GM21367 (cell line): ENCODE measurements around the gene SHROOM3.

Experiments
- ATAC-seq: cut with Tn5 transposase; IDR thresholded peaks from one replicate; pipeline ENCODE4 v1.9.1; 2021; ENCODE audit not compliant: unreplicated experiment

The SHROOM3 gene

GRCh38 chr4:76800902-76801301 lies 365.9 kb downstream of the SHROOM3 start:
- no peak for ATAC-seq

DNA sequence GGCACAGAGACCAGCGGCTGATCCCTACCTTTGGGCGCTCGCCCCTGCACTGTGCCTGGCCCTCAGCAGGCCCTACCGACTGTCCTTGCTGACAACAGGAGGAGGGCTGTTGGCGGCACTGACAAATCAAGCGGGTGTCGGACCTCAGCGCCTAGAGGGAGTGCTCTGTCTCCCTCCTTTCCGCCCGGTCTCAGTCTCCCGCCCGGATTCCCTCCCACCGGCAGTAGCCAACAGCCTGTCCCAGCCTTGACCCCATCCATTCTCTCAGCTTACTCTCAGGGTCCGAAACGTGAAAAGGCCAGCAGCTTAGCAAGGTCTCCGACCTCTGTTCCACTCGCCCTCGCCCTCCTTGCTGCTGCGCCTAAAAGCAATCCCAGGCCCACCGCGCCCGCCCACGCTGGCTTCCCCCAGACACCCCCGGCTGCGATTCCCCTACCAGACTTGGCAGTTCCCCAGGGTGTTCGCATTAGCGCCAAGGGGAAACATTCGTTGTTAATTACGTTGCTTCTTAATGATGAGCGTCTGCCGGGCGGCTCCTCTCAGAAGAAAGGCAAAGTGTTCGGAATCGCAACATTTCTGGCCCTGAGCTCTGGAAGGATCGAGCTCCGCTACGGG lies 366.7 kb downstream of the SHROOM3 start:
- no peak for ATAC-seq

- ATAC-seq = no peak
These were observed 367.4 kb downstream of the SHROOM3 start for GRCh38 chr4:76802236-76803021.

DNA sequence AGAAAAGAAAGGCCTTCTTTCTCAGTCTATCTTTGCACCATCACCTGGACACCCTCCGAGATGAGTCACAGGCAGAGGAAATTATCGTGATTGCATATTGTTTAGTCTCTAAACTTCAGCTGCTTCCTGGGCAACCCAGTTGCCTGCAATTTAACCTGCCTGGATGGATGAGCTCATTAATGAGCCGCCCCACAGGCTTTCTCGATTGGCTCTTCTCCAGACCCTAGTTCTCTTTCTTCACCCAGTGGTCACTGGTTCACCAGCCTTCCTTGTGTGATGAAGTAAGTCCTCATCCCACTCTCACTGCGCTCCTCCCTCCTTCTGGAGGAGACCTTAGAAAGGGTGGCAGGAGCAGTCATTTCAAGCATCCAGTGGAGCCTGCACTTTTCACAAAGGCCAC lies 368.5 kb downstream of the SHROOM3 start:
- no peak for ATAC-seq

DNA sequence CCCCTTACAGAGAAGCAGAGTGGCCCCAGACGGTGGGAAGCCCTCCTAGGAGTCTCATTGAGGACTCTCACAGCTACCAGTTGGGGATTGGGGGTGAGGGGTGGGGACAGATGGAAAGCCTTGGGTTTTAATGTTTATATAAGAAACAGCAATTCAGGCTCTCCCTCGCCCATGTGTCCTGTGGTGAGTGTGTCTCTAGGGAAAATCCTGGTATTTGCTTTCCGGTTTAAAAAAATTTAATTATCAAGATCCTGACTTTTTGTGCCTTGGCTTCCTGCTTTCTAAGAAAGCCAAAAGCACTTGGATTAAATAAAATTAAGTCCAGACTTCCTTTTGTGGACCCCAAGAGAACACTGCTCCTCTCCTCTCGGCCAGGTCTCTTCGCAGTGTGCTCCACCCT lies 369.1 kb downstream of the SHROOM3 start:
- no peak for ATAC-seq

GRCh38 chr4:76806346-76806745 lies 371.3 kb downstream of the SHROOM3 start:
- no peak for ATAC-seq

- ATAC-seq = no peak
These were observed 371.7 kb downstream of the SHROOM3 start for GRCh38 chr4:76806757-76807156.

DNA sequence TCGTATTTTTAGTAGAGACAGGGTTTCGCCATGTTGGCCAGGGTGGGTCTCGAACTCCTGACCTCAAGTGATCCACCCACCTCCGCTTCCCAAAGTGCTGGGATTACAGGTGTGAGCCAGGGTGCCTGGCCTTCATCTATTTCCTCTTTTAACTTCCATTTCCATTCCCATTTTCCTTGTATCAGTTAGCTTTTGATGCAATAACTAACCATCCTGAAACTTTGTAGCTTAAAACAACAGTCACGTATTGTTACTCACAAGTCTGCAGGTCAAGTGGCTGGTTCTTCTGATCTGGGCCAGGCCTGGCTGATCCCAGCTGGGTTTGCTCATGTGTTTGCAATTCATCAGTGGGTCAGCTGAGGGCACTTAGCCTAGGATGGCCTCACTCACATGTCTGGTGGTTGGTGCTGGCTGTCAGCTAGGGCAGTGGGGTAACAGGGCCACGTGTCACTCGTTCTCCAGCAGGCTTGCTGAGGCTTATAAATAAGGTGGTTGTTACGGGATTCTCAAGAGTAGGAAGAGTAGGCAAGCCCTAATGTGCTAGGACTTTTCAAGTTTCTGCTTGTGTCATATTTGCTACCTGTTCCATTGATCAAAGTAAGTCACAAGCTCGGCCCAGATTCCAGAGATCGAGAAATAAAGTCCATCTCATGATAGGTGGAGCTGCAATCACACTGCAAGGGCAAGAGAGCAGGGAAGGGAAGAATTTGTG lies 374.7 kb downstream of the SHROOM3 start:
- no peak for ATAC-seq

- no peak for ATAC-seq
These were observed 376.8 kb downstream of the SHROOM3 start for GRCh38 chr4:76811604-76812412.

DNA sequence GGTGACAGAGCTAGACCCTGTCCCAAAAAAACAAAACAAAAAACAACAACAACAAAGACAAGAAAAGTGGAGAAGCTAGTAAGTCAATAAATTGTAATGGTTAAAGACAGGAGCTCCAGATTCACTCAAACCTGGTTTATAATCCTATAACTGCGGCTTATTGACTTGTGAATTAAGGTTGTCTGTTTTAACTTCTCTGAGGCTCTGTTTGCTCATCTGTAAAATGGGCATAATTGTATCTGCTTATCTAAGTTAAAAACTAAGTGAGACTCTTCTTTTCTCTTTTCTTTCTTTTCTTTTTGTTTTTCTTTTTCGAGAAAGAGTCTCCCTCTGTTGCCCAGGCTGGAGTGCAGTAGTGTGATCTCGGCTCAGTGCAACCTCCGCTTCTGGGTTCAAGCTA lies 378.0 kb downstream of the SHROOM3 start:
- ATAC-seq = no peak

DNA sequence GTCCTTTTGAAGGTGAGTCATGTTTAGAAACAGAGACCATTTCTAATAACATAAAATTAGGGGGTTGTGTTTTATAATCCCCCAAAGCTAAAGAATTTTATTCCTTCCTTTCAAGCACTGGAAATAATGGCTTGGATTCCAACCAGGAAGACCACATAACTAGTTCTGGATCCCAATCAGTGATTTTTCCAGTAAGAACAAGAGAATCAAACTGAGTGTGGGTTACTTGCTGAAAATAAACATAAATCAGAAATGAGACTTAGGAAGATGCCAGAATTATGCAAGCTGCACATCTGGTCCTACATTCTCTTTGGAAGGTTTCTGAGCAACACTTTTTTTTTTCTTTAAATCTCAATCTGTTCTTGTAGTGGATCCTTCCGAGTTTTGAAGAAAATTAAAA lies 386.6 kb downstream of the SHROOM3 start:
- ATAC-seq = no peak

DNA sequence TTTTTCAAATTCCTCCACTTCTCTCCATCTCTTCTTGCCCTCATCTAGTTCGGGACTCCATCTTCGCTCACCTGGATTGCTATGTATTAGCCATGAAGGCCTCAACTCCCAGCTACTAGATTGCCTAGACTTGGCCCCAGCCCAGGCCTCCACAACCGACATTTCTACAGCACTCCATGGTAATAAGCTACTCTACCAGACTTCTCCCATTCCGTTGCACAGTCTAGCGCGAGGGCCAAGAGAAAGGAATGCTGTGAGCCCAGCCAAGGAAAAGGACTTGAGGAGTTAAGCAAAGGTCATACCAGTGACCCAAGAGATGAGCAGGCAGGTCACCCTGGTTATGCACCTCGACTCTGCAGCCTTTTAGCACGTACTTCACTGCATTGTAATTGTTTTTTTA lies 387.3 kb downstream of the SHROOM3 start:
- no peak for ATAC-seq

DNA sequence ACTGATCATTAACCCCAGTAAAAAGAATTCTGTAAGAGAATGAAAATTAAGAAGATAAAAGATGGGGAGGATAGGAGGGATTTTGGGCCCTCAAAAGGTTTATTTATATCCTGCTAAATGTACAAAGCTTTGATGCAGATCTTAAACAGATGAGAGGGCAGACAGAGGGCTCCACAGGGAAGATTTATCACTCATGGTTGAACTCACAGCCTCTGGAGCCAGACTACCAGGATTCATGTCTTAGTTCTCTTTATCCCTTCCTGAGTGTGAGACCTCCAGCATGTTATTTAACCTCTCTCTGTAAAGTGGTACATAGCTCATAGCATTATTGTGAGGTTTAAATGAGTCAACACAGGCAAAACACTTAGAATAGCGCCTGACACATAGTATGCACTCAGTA lies 388.5 kb downstream of the SHROOM3 start:
- no peak for ATAC-seq

GRCh38 chr4:76830612-76830963 lies 395.6 kb downstream of the SHROOM3 start:
- ATAC-seq = no peak

DNA sequence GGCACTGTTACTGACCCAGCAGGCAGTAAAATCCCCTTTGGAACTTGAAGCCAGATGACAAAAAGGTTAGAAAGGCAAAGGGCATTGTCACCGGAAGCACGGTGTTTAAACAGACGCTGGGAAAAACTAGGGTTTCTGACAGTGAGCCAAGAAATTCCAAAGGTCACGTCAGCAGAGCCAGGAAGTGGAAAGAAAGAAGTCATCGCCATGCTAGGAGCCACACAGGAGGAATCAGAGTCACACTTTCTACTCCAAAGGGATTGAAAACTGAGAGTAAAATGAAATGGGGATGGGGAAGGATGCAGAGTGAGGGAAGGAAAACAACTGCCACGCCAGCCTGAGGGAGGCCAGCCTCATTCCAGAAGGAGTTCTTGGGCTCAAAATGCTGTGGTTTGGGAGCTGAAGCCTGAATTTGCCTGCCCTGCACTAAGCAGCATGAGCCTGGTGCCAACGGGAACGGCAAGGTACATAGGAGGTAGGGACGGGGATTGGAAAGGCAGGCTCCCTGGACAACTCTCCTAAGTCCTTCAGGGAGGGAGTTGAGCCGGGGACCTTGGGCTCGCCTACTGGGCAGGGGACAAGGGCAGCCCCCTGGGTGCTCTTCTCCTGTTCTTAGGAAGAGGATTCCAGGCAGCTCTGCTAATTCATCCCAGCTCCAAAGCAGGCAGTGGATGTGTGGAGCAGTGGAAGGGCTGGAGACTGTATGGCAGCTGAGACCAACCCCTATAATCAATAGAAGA lies 396.1 kb downstream of the SHROOM3 start:
- ATAC-seq = no peak

GRCh38 chr4:76831711-76832373 lies 396.8 kb downstream of the SHROOM3 start:
- ATAC-seq = no peak
